GM12892 (cell line): ENCODE measurements around the gene F2R.

Experiments
- DNase-seq: peaks from one replicate; pipeline ENCODE4 v3.0.0; 2011; ENCODE audit not compliant: insufficient read length
- FAIRE-seq: peaks from 2 replicates; lab custom pipeline; 2011; peaks lifted over from hg19 to GRCh38; lab: Jason Lieb, UNC
- POLR2A ChIP-seq: IDR thresholded peaks from 2 replicates; pipeline ENCODE4 v1.6.1; 2011; ENCODE audit warnings: low read depth, low read length, control low read depth
- POLR2AphosphoS5 ChIP-seq: IDR thresholded peaks from 2 replicates; pipeline ENCODE4 v1.6.1; 2011; ENCODE audit warnings: low read depth, low read length, control low read depth
- TAF1 ChIP-seq: IDR thresholded peaks from 2 replicates; pipeline ENCODE4 v1.6.1; 2011; ENCODE audit warnings: low read depth, mild to moderate bottlenecking, control low read depth, low read length, borderline replicate concordance

F2R gene

GRCh38 chr5:76715486-76715735 lies 515 bp upstream of the F2R start:
- TF ChIP-seq POLR2AphosphoS5 (no peak), POLR2A (no peak), TAF1 (no peak)
- DNase-seq (no peak), FAIRE-seq (peak; percentile 51)

GRCh38 chr5:76716456-76717157 lies 681 bp downstream of the F2R start:
- TF ChIP-seq POLR2A, result no peak
- no peak for TF ChIP-seq TAF1
- TF ChIP-seq POLR2AphosphoS5, result no peak
- DNase-seq, result no peak
- no peak for FAIRE-seq

- DNase-seq (no peak), FAIRE-seq (no peak)
Measured at GRCh38 chr5:76717222-76718083, 1.5 kb downstream of the F2R start.

GRCh38 chr5:76718381-76718832 lies 2.5 kb downstream of the F2R start:
- no peak for TF ChIP-seq TAF1
- TF ChIP-seq POLR2AphosphoS5, result no peak
- no peak for TF ChIP-seq POLR2A
- FAIRE-seq (no peak), DNase-seq (no peak)

More at GRCh38 chr5:76717222-76718083, 1.5 kb downstream of the F2R start:
- TF ChIP-seq TAF1 (no peak), POLR2AphosphoS5 (no peak), POLR2A (no peak)

GRCh38 chr5:76718880-76719279 lies 3.0 kb downstream of the F2R start:
- TF ChIP-seq POLR2AphosphoS5, result no peak
- no peak for TF ChIP-seq POLR2A
- no peak for TF ChIP-seq TAF1
- FAIRE-seq, result no peak
- no peak for DNase-seq

- no peak for TF ChIP-seq TAF1
- no peak for TF ChIP-seq POLR2A
- no peak for TF ChIP-seq POLR2AphosphoS5
- peak; percentile 70 for FAIRE-seq
- no peak for DNase-seq
Measured at GRCh38 chr5:76720988-76721569, 5.2 kb downstream of the F2R start.

- FAIRE-seq, result no peak
- TF ChIP-seq POLR2AphosphoS5 (no peak), POLR2A (no peak), TAF1 (no peak)
- no peak for DNase-seq
Measured at GRCh38 chr5:76723266-76723665, 7.3 kb downstream of the F2R start.

GRCh38 chr5:76723906-76724305 lies 8.0 kb downstream of the F2R start:
- DNase-seq, result no peak
- TF ChIP-seq TAF1, result no peak
- TF ChIP-seq POLR2A, result no peak
- no peak for TF ChIP-seq POLR2AphosphoS5
- no peak for FAIRE-seq

- TF ChIP-seq POLR2AphosphoS5, result no peak
- no peak for TF ChIP-seq TAF1
- TF ChIP-seq POLR2A, result no peak
- FAIRE-seq, result peak; percentile 5
- no peak for DNase-seq
Measured at GRCh38 chr5:76724871-76725270, 8.9 kb downstream of the F2R start.

GRCh38 chr5:76728965-76729364 lies 13.0 kb downstream of the F2R start:
- TF ChIP-seq TAF1 (no peak), POLR2AphosphoS5 (no peak), POLR2A (no peak)
- no peak for DNase-seq
- FAIRE-seq, result no peak

- FAIRE-seq, result no peak
- DNase-seq, result no peak
- TF ChIP-seq POLR2A, result no peak
- no peak for TF ChIP-seq TAF1
- no peak for TF ChIP-seq POLR2AphosphoS5
Measured at GRCh38 chr5:76729373-76730290, 13.7 kb downstream of the F2R start.
